Neuron (in vitro differentiated cells): ENCODE measurements around the gene ZEB1.
"Not testable (repeated sequence)": the region's sequence is repeated elsewhere in the genome, so short reads cannot be mapped to it uniquely, and the experiment has no call there.

Experiments
- H2AFZ ChIP-seq: one replicate; pipeline ENCODE4 v1.6.1; 2013; ENCODE audit warnings: low read depth, mild to moderate bottlenecking, inconsistent platforms, low read length, moderate library complexity
- H3K27me3 ChIP-seq: one replicate; pipeline ENCODE4 v1.6.1; 2013; ENCODE audit warnings: low read length; ENCODE audit not compliant: insufficient read depth
- H3K36me3 ChIP-seq: one replicate; pipeline ENCODE4 v1.6.1; 2013; ENCODE audit warnings: low read length; ENCODE audit not compliant: insufficient read depth
- H3K4me1 ChIP-seq: one replicate; pipeline ENCODE4 v1.6.1; 2013; ENCODE audit warnings: low read length; ENCODE audit not compliant: insufficient read depth
- H3K4me3 ChIP-seq: 2 replicates; pipeline ENCODE4 v1.5.1; 2013; ENCODE audit warnings: mild to moderate bottlenecking, low read length, moderate library complexity
- H3K9me3 ChIP-seq: one replicate; pipeline ENCODE4 v1.6.1; 2013; ENCODE audit warnings: low read length

ZEB1 gene

GRCh38 chr10:31421322-31421721, 102.3 kb downstream of the ZEB1 start:
- H2AFZ ChIP-seq: no peak overlapping the region
- H3K4me1 ChIP-seq: peaks cover 6% of the 10 kb centered on the region
- no peaks in the 10 kb centered on the region for H3K36me3 ChIP-seq
- H3K27me3 ChIP-seq: no peaks in the 10 kb centered on the region
- H3K9me3 ChIP-seq: no peaks in the 10 kb centered on the region
- no peak overlapping the region for H3K4me3 ChIP-seq

- Histone ChIP-seq H3K36me3 (no peaks in the 10 kb centered on the region), H3K4me3 (no peak overlapping the region), H3K27me3 (no peaks in the 10 kb centered on the region), H2AFZ (no peak overlapping the region), H3K9me3 (no peaks in the 10 kb centered on the region), H3K4me1 (peaks cover 6% of the 10 kb centered on the region)
Observed at GRCh38 chr10:31422634-31423033, 103.6 kb downstream of the ZEB1 start.

- Histone ChIP-seq H2AFZ (no peak overlapping the region), H3K9me3 (peaks cover 3% of the 10 kb centered on the region), H3K27me3 (no peaks in the 10 kb centered on the region), H3K4me3 (no peak overlapping the region), H3K4me1 (peaks cover 6% of the 10 kb centered on the region), H3K36me3 (no peaks in the 10 kb centered on the region)
Observed at GRCh38 chr10:31424473-31424872, 105.5 kb downstream of the ZEB1 start.

- Histone ChIP-seq H3K27me3 (no peaks in the 10 kb centered on the region), H3K4me3 (no peak overlapping the region), H2AFZ (no peak overlapping the region), H3K9me3 (peaks cover 3% of the 10 kb centered on the region), H3K4me1 (peaks cover 6% of the 10 kb centered on the region), H3K36me3 (no peaks in the 10 kb centered on the region)
Observed at GRCh38 chr10:31426401-31426800, 107.4 kb downstream of the ZEB1 start.

- not testable (repeated sequence) for H3K27me3 ChIP-seq, H3K9me3 ChIP-seq, H3K36me3 ChIP-seq, H3K4me3 ChIP-seq, H2AFZ ChIP-seq, H3K4me1 ChIP-seq
Observed at GRCh38 chr10:31427334-31427733, 108.3 kb downstream of the ZEB1 start.

- not testable (repeated sequence) for H2AFZ ChIP-seq, H3K27me3 ChIP-seq
Observed at GRCh38 chr10:31428499-31428898, 109.5 kb downstream of the ZEB1 start.

GRCh38 chr10:31431021-31431420, 112.0 kb downstream of the ZEB1 start:
- Histone ChIP-seq H3K4me3 (no peak overlapping the region), H2AFZ (no peak overlapping the region), H3K36me3 (no peaks in the 10 kb centered on the region), H3K9me3 (peaks cover 6% of the 10 kb centered on the region), H3K4me1 (no peaks in the 10 kb centered on the region), H3K27me3 (no peaks in the 10 kb centered on the region)

More at GRCh38 chr10:31428499-31428898, 109.5 kb downstream of the ZEB1 start:
- not testable (repeated sequence) for H3K9me3 ChIP-seq, H3K4me1 ChIP-seq, H3K36me3 ChIP-seq, H3K4me3 ChIP-seq

- Histone ChIP-seq H2AFZ (no peak overlapping the region), H3K4me1 (no peaks in the 10 kb centered on the region), H3K36me3 (no peaks in the 10 kb centered on the region), H3K9me3 (peaks cover 4% of the 10 kb centered on the region), H3K27me3 (no peaks in the 10 kb centered on the region), H3K4me3 (no peak overlapping the region)
Observed at GRCh38 chr10:31437959-31438358, 118.9 kb downstream of the ZEB1 start.

- Histone ChIP-seq H3K27me3 (no peaks in the 10 kb centered on the region), H3K4me3 (no peak overlapping the region), H3K9me3 (peaks cover 3% of the 10 kb centered on the region), H3K4me1 (no peaks in the 10 kb centered on the region), H2AFZ (no peak overlapping the region), H3K36me3 (no peaks in the 10 kb centered on the region)
Observed at GRCh38 chr10:31451766-31452165, 132.8 kb downstream of the ZEB1 start.

GRCh38 chr10:31456468-31456867, 137.5 kb downstream of the ZEB1 start:
- no peaks in the 10 kb centered on the region for H3K4me1 ChIP-seq
- no peak overlapping the region for H3K4me3 ChIP-seq
- peaks cover under 1% of the 10 kb centered on the region for H3K36me3 ChIP-seq
- H3K9me3 ChIP-seq: no peaks in the 10 kb centered on the region
- no peak overlapping the region for H2AFZ ChIP-seq
- H3K27me3 ChIP-seq: no peaks in the 10 kb centered on the region

- H3K36me3 ChIP-seq: peaks cover 13% of the 10 kb centered on the region
- H3K9me3 ChIP-seq: no peaks in the 10 kb centered on the region
- H3K4me1 ChIP-seq: no peaks in the 10 kb centered on the region
- no peaks in the 10 kb centered on the region for H3K27me3 ChIP-seq
- H3K4me3 ChIP-seq: no peak overlapping the region
- H2AFZ ChIP-seq: no peak overlapping the region
Observed at GRCh38 chr10:31457858-31458257, 138.8 kb downstream of the ZEB1 start.

GRCh38 chr10:31458974-31459373, 140.0 kb downstream of the ZEB1 start:
- Histone ChIP-seq H3K4me1 (no peaks in the 10 kb centered on the region), H3K9me3 (peaks cover 4% of the 10 kb centered on the region), H3K27me3 (no peaks in the 10 kb centered on the region), H3K4me3 (no peak overlapping the region), H2AFZ (no peak overlapping the region), H3K36me3 (peaks cover 23% of the 10 kb centered on the region)

GRCh38 chr10:31460242-31460641, 141.2 kb downstream of the ZEB1 start:
- Histone ChIP-seq H3K9me3 (peaks cover 7% of the 10 kb centered on the region), H2AFZ (no peak overlapping the region), H3K4me3 (no peak overlapping the region), H3K4me1 (no peaks in the 10 kb centered on the region), H3K27me3 (no peaks in the 10 kb centered on the region), H3K36me3 (peaks cover 28% of the 10 kb centered on the region)

- Histone ChIP-seq H3K36me3 (peaks cover 56% of the 10 kb centered on the region), H3K4me3 (no peak overlapping the region), H3K27me3 (no peaks in the 10 kb centered on the region), H3K4me1 (no peaks in the 10 kb centered on the region), H2AFZ (no peak overlapping the region), H3K9me3 (peaks cover 28% of the 10 kb centered on the region)
Observed at GRCh38 chr10:31464552-31464951, 145.5 kb downstream of the ZEB1 start.
